ENCODE measurements around the gene ENPP5. TPM values are rescaled to one million over a fixed set of nuclear protein-coding genes. Genes with fewer than 3 reads are reported as not detected.

ENPP5 gene
- total RNA-seq, 1 experiment from 2014 or later, result not detected

GRCh38 chr6:46160102-46160501 is 10.7 kb downstream of the ENPP5 start:
- ChIA-PET POLR2A (no interaction called here), CTCF (no interaction called here)
- no peaks in the 10 kb centered on the region for H3K9me3 ChIP-seq (ENCODE audit: control insufficient read depth, insufficient read depth, low read depth, low read length)
- no peak for ATAC-seq
- BruUV-seq (replicated peaks), result no TSS peak
- H3K4me3 ChIP-seq (ENCODE audit: low read depth in 2 of 2, low read length in 2 of 2), result no peak overlapping the region
- no peak overlapping the region for H3K27ac ChIP-seq (ENCODE audit: low read length)
- H3K36me3 ChIP-seq (ENCODE audit: control insufficient read depth, insufficient read depth, low read length), result no peaks in the 10 kb centered on the region
- TF ChIP-seq REST (IDR thresholded peaks at IDR 0.05; ENCODE audit: insufficient read depth in 1 of 2, low read depth in 2 of 2, low read length in 1 of 2) (no peak), CTCF (IDR thresholded peaks at IDR 0.05) (no peak), SIN3A (IDR thresholded peaks at IDR 0.05; ENCODE audit: borderline replicate concordance, insufficient read depth, low read depth, low read length) (no peak), POLR2AphosphoS5 (IDR thresholded peaks at IDR 0.05; ENCODE audit: low read depth, low read length) (no peak), TCF7L2 (IDR thresholded peaks at IDR 0.05; ENCODE audit: low read depth, low read length) (no peak)
- peaks cover 5% of the 10 kb centered on the region; the same call in 1 of the 2 replicates for H3K27me3 ChIP-seq (ENCODE audit: control insufficient read depth, insufficient read depth, low read length)
- no peak for DNase-seq (ENCODE audit: low read depth, low spot score)
- in situ Hi-C loops (cut with HindIII; ENCODE audit: low pct_unique_long_range_greater_than_20kb, low sequenced_read_pairs) (no loop called here), intact Hi-C loops (cut with micrococcal nuclease; ENCODE audit: unreplicated experiment) (no loop called here)
- H3K4me1 ChIP-seq (ENCODE audit: control insufficient read depth, insufficient read depth, low read length), result no peaks in the 10 kb centered on the region

GRCh38 chr6:46159229-46159628 is 11.6 kb downstream of the ENPP5 start:
- in situ Hi-C loops (cut with HindIII; ENCODE audit: low pct_unique_long_range_greater_than_20kb, low sequenced_read_pairs), result no loop called here
- Histone ChIP-seq H3K36me3 (ENCODE audit: control insufficient read depth, insufficient read depth, low read length) (no peaks in the 10 kb centered on the region), H3K4me1 (ENCODE audit: control insufficient read depth, insufficient read depth, low read length) (no peaks in the 10 kb centered on the region), H3K9me3 (ENCODE audit: control insufficient read depth, insufficient read depth, low read depth, low read length) (no peaks in the 10 kb centered on the region), H3K27ac (ENCODE audit: low read length) (no peak overlapping the region), H3K4me3 (ENCODE audit: low read depth in 2 of 2, low read length in 2 of 2) (no peak overlapping the region), H3K27me3 (ENCODE audit: control insufficient read depth, insufficient read depth, low read length) (peaks cover 5% of the 10 kb centered on the region; the same call in 1 of the 2 replicates)
- TF ChIP-seq POLR2AphosphoS5 (IDR thresholded peaks at IDR 0.05; ENCODE audit: low read depth, low read length) (no peak), CTCF (IDR thresholded peaks at IDR 0.05) (no peak), TCF7L2 (IDR thresholded peaks at IDR 0.05; ENCODE audit: low read depth, low read length) (no peak), REST (IDR thresholded peaks at IDR 0.05; ENCODE audit: insufficient read depth in 1 of 2, low read depth in 2 of 2, low read length in 1 of 2) (no peak), SIN3A (IDR thresholded peaks at IDR 0.05; ENCODE audit: borderline replicate concordance, insufficient read depth, low read depth, low read length) (no peak)
- intact Hi-C loops (cut with micrococcal nuclease; ENCODE audit: unreplicated experiment), result no loop called here
- no TSS peak for BruUV-seq (replicated peaks)
- ATAC-seq, result no peak
- ChIA-PET POLR2A (no interaction called here), CTCF (no interaction called here)
- no peak for DNase-seq (ENCODE audit: low read depth, low spot score)
